Fibroblast of lung (primary cell): ENCODE measurements around the gene CDK15. TPM values are rescaled to one million over a fixed set of nuclear protein-coding genes. Genes with fewer than 3 reads are reported as not detected.

Experiments
- DNase-seq, 2 donors: peaks; one replicate each; pipeline versions ENCODE4 v3.0.0 to v3.0.0-alpha.2; 2010; ENCODE audit warnings: low read depth in 2 of 2
- H2AFZ ChIP-seq: 2 replicates; pipeline ENCODE4 v1.5.1; 2012; ENCODE audit warnings: low read length, control low read depth, inconsistent platforms
- H3K27ac ChIP-seq: 2 replicates; pipeline ENCODE4 v1.5.1; 2011; ENCODE audit warnings: low read length, control low read depth; ENCODE audit not compliant: insufficient read depth
- H3K27me3 ChIP-seq: 2 replicates; pipeline ENCODE4 v1.5.1; 2011; ENCODE audit warnings: mild to moderate bottlenecking, low read length; ENCODE audit not compliant: control insufficient read depth, insufficient read depth
- H3K36me3 ChIP-seq: 2 replicates; pipeline ENCODE4 v1.5.1; 2011; ENCODE audit warnings: low read length; ENCODE audit not compliant: control insufficient read depth, insufficient read depth
- H3K4me1 ChIP-seq: 2 replicates; pipeline ENCODE4 v1.5.1; 2011; ENCODE audit warnings: low read length; ENCODE audit not compliant: control insufficient read depth, insufficient read depth; ENCODE audit errors: extremely low read depth
- H3K4me2 ChIP-seq: 2 replicates; pipeline ENCODE4 v1.5.1; 2011; ENCODE audit warnings: low read length, control low read depth; ENCODE audit not compliant: insufficient read depth; ENCODE audit errors: extremely low read depth
- H3K4me3 ChIP-seq, 4 experiments: fragments of 200-600 bp in 1 of 4; sonication (generic) in 1 of 4; replicated peaks in 1 of 4; 2 replicates each; pipeline ENCODE4 v1.5.1; 2011 to 2016; ENCODE audit warnings: low read length in 4 of 4, low read depth in 3 of 4, mild to moderate bottlenecking in 3 of 4, control low read depth in 2 of 4, inconsistent platforms in 1 of 4, mixed read lengths in 1 of 4; ENCODE audit not compliant: insufficient read depth in 1 of 4; ENCODE audit errors: control extremely low read depth in 1 of 4
- H3K79me2 ChIP-seq: 2 replicates; pipeline ENCODE4 v1.5.1; 2012; ENCODE audit warnings: mild to moderate bottlenecking, low read length, inconsistent platforms; ENCODE audit not compliant: control insufficient read depth, insufficient read depth
- H3K9ac ChIP-seq: 2 replicates; pipeline ENCODE4 v1.5.1; 2011; ENCODE audit warnings: mild to moderate bottlenecking, low read length, control low read depth; ENCODE audit not compliant: insufficient read depth
- H3K9me3 ChIP-seq: 2 replicates; pipeline ENCODE4 v1.5.1; 2012; ENCODE audit warnings: low read depth, low read length; ENCODE audit not compliant: control insufficient read depth, insufficient read depth
- H4K20me1 ChIP-seq: 2 replicates; pipeline ENCODE4 v1.5.1; 2011; ENCODE audit warnings: low read length; ENCODE audit not compliant: control insufficient read depth, insufficient read depth; ENCODE audit errors: extremely low read depth
- EZH2 ChIP-seq: IDR thresholded peaks from 2 replicates; pipeline ENCODE4 v1.5.1; 2012; ENCODE audit warnings: low read length, control low read depth, mild to moderate bottlenecking; ENCODE audit errors: missing control alignments
- polyA plus RNA-seq, 2 donors: library from polyadenylated mRNA; depleted of rRNA in 1 of 2; stranded (reverse) in 1 of 2; unstranded in 1 of 2; fragments of >200 nt; gene quantifications; 2 replicates each; pipeline ENCODE4 v1.2.1, GENCODE V29; 2011 to 2012; ENCODE audit warnings: missing spikeins in 1 of 2
- total RNA-seq: library from RNA; depleted of rRNA; stranded (reverse); fragments of >200 nt; gene quantifications from 2 replicates; pipeline ENCODE4 v1.2.1, GENCODE V29; 2014
- TF ChIP-seq, protein P1 (sequence below), 2 donors: IDR thresholded peaks in 1 of 2; conservative IDR thresholded peaks in 1 of 2; 1 replicate in 1 of 2; 2 replicates in 1 of 2; pipeline ENCODE4 v1.5.1; 2011 to 2012; ENCODE audit warnings: low read length in 2 of 2, control low read depth in 1 of 2, inconsistent platforms in 1 of 2, low read depth in 1 of 2, mild to moderate bottlenecking in 1 of 2

CDK15 gene
- total and polyA plus RNA-seq, 2 donors (not counting 1 experiment from before 2014, with no cell fraction given): 2.3 to 5.1 TPM

DNA sequence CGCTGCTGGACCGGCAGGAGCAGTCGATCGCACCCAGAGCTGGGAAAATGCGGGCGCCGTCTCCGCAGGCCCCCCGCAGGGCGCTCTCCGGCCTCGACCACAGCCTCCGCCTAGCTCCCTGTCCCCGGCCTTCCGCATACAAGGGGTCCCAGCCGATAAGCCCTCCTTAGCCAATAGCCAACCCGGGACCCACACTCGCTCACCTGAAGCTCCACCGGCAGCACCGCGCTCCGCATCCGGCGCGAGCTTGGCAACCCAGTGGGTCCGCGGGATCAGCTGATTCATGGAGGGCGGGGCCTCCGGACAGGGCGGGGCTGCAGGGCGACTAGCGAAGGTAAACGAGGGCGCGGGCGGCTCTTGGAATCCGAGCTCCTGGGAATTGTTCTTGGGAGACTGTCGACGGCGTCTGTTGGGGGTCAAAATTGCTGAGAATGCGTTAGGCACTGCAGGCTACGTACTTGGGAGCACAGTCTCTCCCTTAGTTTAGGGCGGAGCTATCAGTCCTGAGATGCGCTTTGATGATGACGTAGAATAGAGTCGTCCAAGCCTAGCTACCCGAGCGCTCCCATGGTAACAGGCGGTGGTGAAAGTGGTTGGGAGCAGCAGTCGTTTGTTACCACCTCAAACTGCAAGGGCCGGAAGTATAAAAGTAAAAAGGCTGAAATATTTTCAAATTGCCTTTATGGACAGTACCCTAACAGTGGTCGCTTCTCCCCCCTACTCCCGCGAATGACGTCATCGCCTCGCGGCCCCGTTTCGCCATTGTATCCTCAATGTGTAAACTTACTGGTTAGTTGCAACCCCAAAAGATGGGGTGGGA is 25.5 kb upstream of the CDK15 start, which contains the start of gene ALS2:
ALS2 (minus strand) TSS at position 260 of the 820 bp plus-strand sequence. CDS start 12,048 bp downstream, outside the sequence.
- peak within 1 kb of the TSS; percentile 97 for H2AFZ ChIP-seq
- TF ChIP-seq EZH2: no peak
- TF ChIP-seq, protein P1, sequence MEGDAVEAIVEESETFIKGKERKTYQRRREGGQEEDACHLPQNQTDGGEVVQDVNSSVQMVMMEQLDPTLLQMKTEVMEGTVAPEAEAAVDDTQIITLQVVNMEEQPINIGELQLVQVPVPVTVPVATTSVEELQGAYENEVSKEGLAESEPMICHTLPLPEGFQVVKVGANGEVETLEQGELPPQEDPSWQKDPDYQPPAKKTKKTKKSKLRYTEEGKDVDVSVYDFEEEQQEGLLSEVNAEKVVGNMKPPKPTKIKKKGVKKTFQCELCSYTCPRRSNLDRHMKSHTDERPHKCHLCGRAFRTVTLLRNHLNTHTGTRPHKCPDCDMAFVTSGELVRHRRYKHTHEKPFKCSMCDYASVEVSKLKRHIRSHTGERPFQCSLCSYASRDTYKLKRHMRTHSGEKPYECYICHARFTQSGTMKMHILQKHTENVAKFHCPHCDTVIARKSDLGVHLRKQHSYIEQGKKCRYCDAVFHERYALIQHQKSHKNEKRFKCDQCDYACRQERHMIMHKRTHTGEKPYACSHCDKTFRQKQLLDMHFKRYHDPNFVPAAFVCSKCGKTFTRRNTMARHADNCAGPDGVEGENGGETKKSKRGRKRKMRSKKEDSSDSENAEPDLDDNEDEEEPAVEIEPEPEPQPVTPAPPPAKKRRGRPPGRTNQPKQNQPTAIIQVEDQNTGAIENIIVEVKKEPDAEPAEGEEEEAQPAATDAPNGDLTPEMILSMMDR (conservative IDR thresholded peaks at IDR 0.05 in 1 of 2, IDR thresholded peaks at IDR 0.05 in 1 of 2; ENCODE audit: low read depth in 1 of 2, low read length in 2 of 2): no peak
- H3K36me3 ChIP-seq: no peaks in the 10 kb centered on the region
- H3K27me3 ChIP-seq: no peaks in the 10 kb centered on the region
- peak within 1 kb of the TSS; percentile 86 for H3K9ac ChIP-seq
- H3K27ac ChIP-seq: peak within 1 kb of the TSS; percentile 87
- peaks cover 2% of the 10 kb centered on the region for H3K4me1 ChIP-seq
- peaks cover 43% of the 10 kb centered on the region for H3K79me2 ChIP-seq
- peak; percentile 99 for DNase-seq
- no peaks in the 10 kb centered on the region for H4K20me1 ChIP-seq
- H3K4me3 ChIP-seq: peak within 1 kb of the TSS; percentile 63 to 98 (median 79)
- H3K4me2 ChIP-seq: peak within 1 kb of the TSS; percentile 100
- no peaks in the 10 kb centered on the region for H3K9me3 ChIP-seq

GRCh38 chr2:201781557-201782051 is 24.7 kb upstream of the CDK15 start:
- no peak for DNase-seq
- H3K4me1 ChIP-seq: peaks cover 2% of the 10 kb centered on the region
- H3K36me3 ChIP-seq: no peaks in the 10 kb centered on the region
- peak overlapping the region; percentile 63 to 98 (median 79) for H3K4me3 ChIP-seq
- H2AFZ ChIP-seq: peak overlapping the region; percentile 97
- H4K20me1 ChIP-seq: no peaks in the 10 kb centered on the region
- H3K27me3 ChIP-seq: no peaks in the 10 kb centered on the region
- H3K4me2 ChIP-seq: peak overlapping the region; percentile 100
- H3K79me2 ChIP-seq: peaks cover 36% of the 10 kb centered on the region
- no peaks in the 10 kb centered on the region for H3K9me3 ChIP-seq
- peak overlapping the region; percentile 86 for H3K9ac ChIP-seq
- TF ChIP-seq, protein P1 (conservative IDR thresholded peaks at IDR 0.05 in 1 of 2, IDR thresholded peaks at IDR 0.05 in 1 of 2; ENCODE audit: low read depth in 1 of 2, low read length in 2 of 2): no peak
- no peak for TF ChIP-seq EZH2
- peak overlapping the region; percentile 87 for H3K27ac ChIP-seq

- H3K9ac ChIP-seq: no peak overlapping the region
- no peaks in the 10 kb centered on the region for H4K20me1 ChIP-seq
- no peaks in the 10 kb centered on the region for H3K4me1 ChIP-seq
- H3K9me3 ChIP-seq: no peaks in the 10 kb centered on the region
- H3K27me3 ChIP-seq: no peaks in the 10 kb centered on the region
- H3K79me2 ChIP-seq: peaks cover 11% of the 10 kb centered on the region
- H3K4me2 ChIP-seq: no peak overlapping the region
- TF ChIP-seq, protein P1 (conservative IDR thresholded peaks at IDR 0.05 in 1 of 2, IDR thresholded peaks at IDR 0.05 in 1 of 2; ENCODE audit: low read depth in 1 of 2, low read length in 2 of 2): no peak
- no peak for TF ChIP-seq EZH2
- no peak overlapping the region for H2AFZ ChIP-seq
- DNase-seq: no peak
- no peaks in the 10 kb centered on the region for H3K36me3 ChIP-seq
- H3K27ac ChIP-seq: no peak overlapping the region
- H3K4me3 ChIP-seq: no peak overlapping the region
Observed at GRCh38 chr2:201784563-201784962, 21.8 kb upstream of the CDK15 start.
